IMR-90 (cell line): ENCODE measurements around the gene GXYLT2. TPM values are rescaled to one million over a fixed set of nuclear protein-coding genes. Genes with fewer than 3 reads are reported as not detected.

Experiments used
- ATAC-seq: fragments of 200-7000 bp; cut with Tn5 transposase; 2 replicates; pipeline ENCODE4 v1.9.1; 2020; ENCODE audit warnings: low read depth, mild to moderate bottlenecking, moderate library complexity
- BruUV-seq: library from RNA; stranded (reverse); fragments of 400-500 nt; replicated peaks from 2 replicates; lab custom pipeline; 2021; lab: Mats Ljungman, UMichigan
- CTCF ChIA-PET: fragments of 300-600 bp; formaldehyde crosslinking; extraction: SDS; loops from one replicate; lab custom pipeline; 2021; ENCODE audit warnings: antibody characterized with exemption; lab: Yijun Ruan, JAX
- POLR2A ChIA-PET: fragments of 300-600 bp; sonication (Branson Sonifier 250); formaldehyde crosslinking; loops from one replicate; lab custom pipeline; 2022; ENCODE audit warnings: antibody characterized with exemption; ENCODE audit not compliant: unreplicated experiment; lab: Charles Lee
- DNase-seq: peaks from one replicate; pipeline ENCODE4 v3.0.0; 2013
- H2AFZ ChIP-seq: replicated peaks from 2 replicates; pipeline ENCODE3; 2013; ENCODE audit warnings: low read length, mild to moderate bottlenecking; ENCODE audit not compliant: poor library complexity
- H2AK5ac ChIP-seq: 2 replicates; pipeline ENCODE4 v1.6.1; 2013; ENCODE audit warnings: low read depth, low read length, inconsistent platforms
- H2AK9ac ChIP-seq: replicated peaks from 2 replicates; pipeline ENCODE3; 2013; ENCODE audit warnings: mild to moderate bottlenecking, low read depth, low read length, moderate library complexity; ENCODE audit not compliant: poor library complexity
- H2BK120ac ChIP-seq: 2 replicates; pipeline ENCODE4 v1.6.1; 2013; ENCODE audit warnings: low read depth, low read length, inconsistent platforms
- H2BK15ac ChIP-seq: 3 replicates; pipeline ENCODE4 v1.6.1; 2013; ENCODE audit warnings: low read depth, low read length, inconsistent platforms
- H2BK20ac ChIP-seq: 2 replicates; pipeline ENCODE4 v1.6.1; 2013; ENCODE audit warnings: low read depth, mild to moderate bottlenecking, inconsistent platforms, low read length, moderate library complexity
- H2BK5ac ChIP-seq: 2 replicates; pipeline ENCODE4 v1.6.1; 2013; ENCODE audit warnings: mild to moderate bottlenecking, low read depth, low read length, inconsistent platforms; ENCODE audit not compliant: poor library complexity, severe bottlenecking
- H3K14ac ChIP-seq: replicated peaks from 2 replicates; pipeline ENCODE4 v1.6.1; 2013; ENCODE audit warnings: low read depth, low read length, inconsistent platforms
- H3K18ac ChIP-seq: 2 replicates; pipeline ENCODE4 v1.6.1; 2013; ENCODE audit warnings: low read depth, low read length, control low read depth
- H3K23ac ChIP-seq: 2 replicates; pipeline ENCODE4 v1.6.1; 2013; ENCODE audit warnings: low read depth, low read length, inconsistent platforms
- H3K27ac ChIP-seq: 2 replicates; pipeline ENCODE4 v1.5.1; 2013; ENCODE audit warnings: mild to moderate bottlenecking, control low read depth, low read length; ENCODE audit not compliant: insufficient read depth
- H3K27me3 ChIP-seq: 2 replicates; pipeline ENCODE4 v1.6.1; 2013; ENCODE audit warnings: low read length; ENCODE audit not compliant: control insufficient read depth, insufficient read depth
- H3K36me3 ChIP-seq: 2 replicates; pipeline ENCODE4 v1.6.1; 2013; ENCODE audit warnings: low read length, mixed read lengths; ENCODE audit not compliant: control insufficient read depth, insufficient read depth
- H3K4ac ChIP-seq: 2 replicates; pipeline ENCODE4 v1.6.1; 2013; ENCODE audit warnings: low read depth, low read length, inconsistent platforms
- H3K4me1 ChIP-seq: 2 replicates; pipeline ENCODE4 v1.6.1; 2013; ENCODE audit warnings: low read length, mixed read lengths; ENCODE audit not compliant: control insufficient read depth, insufficient read depth
- H3K4me2 ChIP-seq: 2 replicates; pipeline ENCODE4 v1.6.1; 2013; ENCODE audit warnings: low read depth, mild to moderate bottlenecking, control low read depth, low read length, moderate library complexity
- H3K4me3 ChIP-seq: 2 replicates; pipeline ENCODE4 v1.5.1; 2013; ENCODE audit warnings: low read depth, mild to moderate bottlenecking, control low read depth, low read length, moderate library complexity; ENCODE audit not compliant: insufficient read depth
- H3K56ac ChIP-seq: 2 replicates; pipeline ENCODE4 v1.6.1; 2013; ENCODE audit warnings: low read length, inconsistent platforms; ENCODE audit not compliant: insufficient read depth; ENCODE audit errors: extremely low read depth
- H3K79me1 ChIP-seq, 2 experiments: 2 replicates each; pipeline ENCODE4 v1.6.1; 2013; ENCODE audit warnings: low read length in 2 of 2, inconsistent platforms in 1 of 2, low read depth in 1 of 2
- H3K9ac ChIP-seq: 2 replicates; pipeline ENCODE4 v1.6.1; 2013; ENCODE audit warnings: low read depth, low read length, control low read depth
- H3K9me1 ChIP-seq: 2 replicates; pipeline ENCODE4 v1.6.1; 2013; ENCODE audit warnings: low read length, inconsistent platforms; ENCODE audit not compliant: insufficient read depth
- H3K9me3 ChIP-seq: 2 replicates; pipeline ENCODE4 v1.6.1; 2013; ENCODE audit warnings: low read length; ENCODE audit not compliant: control insufficient read depth, insufficient read depth
- H4K20me1 ChIP-seq: 2 replicates; pipeline ENCODE4 v1.6.1; 2013; ENCODE audit warnings: low read length, inconsistent platforms; ENCODE audit not compliant: insufficient read depth
- H4K5ac ChIP-seq: 2 replicates; pipeline ENCODE4 v1.6.1; 2013; ENCODE audit warnings: mild to moderate bottlenecking, low read depth, low read length, control low read depth
- H4K8ac ChIP-seq, 2 experiments: 2 replicates each; pipeline ENCODE4 v1.6.1; 2013; ENCODE audit warnings: low read depth in 2 of 2, low read length in 2 of 2, control low read depth in 1 of 2, inconsistent platforms in 1 of 2
- H4K91ac ChIP-seq: 2 replicates; pipeline ENCODE4 v1.6.1; 2013; ENCODE audit warnings: low read depth, low read length, inconsistent platforms; ENCODE audit not compliant: insufficient read depth
- BHLHE40 ChIP-seq: fragments of 150-350 bp; IDR thresholded peaks from 2 replicates; pipeline ENCODE4 v1.6.1; 2016; ENCODE audit warnings: mild to moderate bottlenecking, low read depth, low read length
- CEBPB ChIP-seq: IDR thresholded peaks from 2 replicates; pipeline ENCODE4 v1.6.1; 2012; ENCODE audit warnings: low read depth, low read length, improper control_type of control experiment
- CHD1 ChIP-seq: IDR thresholded peaks from 2 replicates; pipeline ENCODE4 v1.6.1; 2012; ENCODE audit warnings: low read depth, low read length, improper control_type of control experiment
- FOS ChIP-seq: fragments of 150-350 bp; IDR thresholded peaks from 2 replicates; pipeline ENCODE4 v1.6.1; 2016; ENCODE audit warnings: low read depth, low read length
- MAFK ChIP-seq: IDR thresholded peaks from 2 replicates; pipeline ENCODE4 v1.6.1; 2012; ENCODE audit warnings: low read depth, low read length, improper control_type of control experiment
- MAZ ChIP-seq: IDR thresholded peaks from 2 replicates; pipeline ENCODE4 v1.6.1; 2012; ENCODE audit warnings: low read depth, mild to moderate bottlenecking, low read length, improper control_type of control experiment, moderate library complexity, borderline replicate concordance
- MXI1 ChIP-seq: IDR thresholded peaks from 2 replicates; pipeline ENCODE4 v1.6.1; 2012; ENCODE audit warnings: low read depth, mild to moderate bottlenecking, low read length, moderate library complexity, borderline replicate concordance
- NFE2L2 ChIP-seq: fragments of 150-350 bp; IDR thresholded peaks from 2 replicates; pipeline ENCODE4 v1.6.1; 2016; ENCODE audit warnings: low read depth, mild to moderate bottlenecking, low read length
- POLR2A ChIP-seq: IDR thresholded peaks from 2 replicates; pipeline ENCODE4 v1.6.1; 2012; ENCODE audit warnings: mild to moderate bottlenecking, low read depth, low read length
- RAD21 ChIP-seq: IDR thresholded peaks from 2 replicates; pipeline ENCODE4 v1.6.1; 2012; ENCODE audit warnings: low read length, improper control_type of control experiment
- RCOR1 ChIP-seq: IDR thresholded peaks from 2 replicates; pipeline ENCODE4 v1.6.1; 2012; ENCODE audit warnings: mild to moderate bottlenecking, low read length, improper control_type of control experiment; ENCODE audit not compliant: insufficient replicate concordance
- RFX5 ChIP-seq: IDR thresholded peaks from 2 replicates; pipeline ENCODE4 v1.8.0; 2012; ENCODE audit warnings: low read depth, mild to moderate bottlenecking, low read length, moderate library complexity
- WGBS, 2 experiments: methylation state at CpG; one replicate each; pipeline versions ENCODE4 v1.1.5 to v1.1.7; 2013; ENCODE audit warnings: missing lambda C conversion rate in 2 of 2; ENCODE audit not compliant: insufficient read length in 1 of 2; ENCODE audit errors: extremely low coverage in 2 of 2; 5-methylcytosine and 5-hydroxymethylcytosine counted together
- dilution Hi-C: fragments of 300-500 bp; cut with HindIII; formaldehyde crosslinking; loops from one replicate; pipeline ENCODE4 v1.14.3; 2018; ENCODE audit warnings: low sequenced_read_pairs; ENCODE audit not compliant: unreplicated experiment
- in situ Hi-C: fragments of 300-500 bp; cut with MboI; formaldehyde crosslinking; loops from 3 replicates; pipeline ENCODE4 v1.14.3; 2019; ENCODE audit warnings: low sequenced_read_pairs, inconsistent platforms, mixed read lengths
- intact Hi-C: fragments of 100-400 bp; cut with micrococcal nuclease; formaldehyde crosslinking; loops from 2 replicates; pipeline ENCODE4 v1.10.0; 2022
- polyA plus RNA-seq, 3 experiments: library from polyadenylated mRNA; depleted of rRNA; stranded (reverse); fragments of >200 nt; gene quantifications; 2 replicates each; pipeline ENCODE4 v1.2.3, GENCODE V29; 2012; ENCODE audit warnings: low replicate concordance in 1 of 3
- total RNA-seq: library from RNA; depleted of rRNA; stranded (reverse); fragments of >200 nt; gene quantifications from 2 replicates; pipeline ENCODE4 v1.2.3, GENCODE V29; 2012
- TF ChIP-seq, protein P1 (sequence below): conservative IDR thresholded peaks from 2 replicates; pipeline ENCODE4 v1.5.1; 2012; ENCODE audit warnings: mild to moderate bottlenecking, low read depth, low read length, improper control_type of control experiment
- TF ChIP-seq, protein P2 (sequence below): fragments of 150-350 bp; IDR thresholded peaks from 2 replicates; pipeline ENCODE4 v1.6.1; 2017; ENCODE audit warnings: mild to moderate bottlenecking, antibody characterized with exemption, low read length, low read depth

GXYLT2 gene
- total and polyA plus RNA-seq, 2 of the 4 experiments (the other 2 are of a cell fraction): 5.7 to 11.1 TPM

DNA sequence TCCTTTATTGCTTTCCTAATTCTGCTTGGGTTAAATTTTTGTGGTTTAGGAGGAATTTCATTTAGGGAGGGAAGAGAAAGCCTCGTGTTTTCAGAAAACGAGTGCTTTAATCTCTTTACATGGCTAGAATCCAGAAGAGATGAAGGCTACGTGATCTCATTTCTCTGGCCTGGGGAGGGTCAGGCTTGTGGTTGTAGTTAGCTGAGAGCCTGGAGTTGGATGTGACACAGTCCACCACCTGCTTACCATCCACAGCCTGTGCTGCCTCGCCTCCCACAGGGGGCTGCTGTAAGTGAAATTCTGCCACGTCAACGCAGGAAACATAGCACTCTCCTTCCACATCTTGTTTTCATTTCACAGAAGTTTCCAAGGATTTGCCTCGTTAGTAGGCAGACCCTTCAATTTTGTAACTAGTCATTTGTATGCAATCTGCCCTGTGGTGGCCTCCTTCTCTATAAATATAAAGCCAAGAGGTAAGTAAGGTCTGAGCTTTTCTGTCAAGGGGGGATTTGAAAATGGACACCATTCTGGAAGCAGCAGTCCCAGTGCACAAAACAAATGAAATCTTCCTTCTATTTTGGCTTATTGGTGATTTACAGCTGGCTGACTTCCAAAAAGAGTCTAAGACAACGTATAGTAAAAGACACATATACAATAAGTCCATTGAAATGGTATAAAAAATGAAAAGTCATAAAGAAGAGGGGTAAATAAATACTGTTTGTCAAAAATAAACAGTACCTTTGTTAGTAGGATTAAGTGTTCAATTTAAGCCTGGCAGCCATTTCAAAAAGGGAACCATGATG, 3.4 kb downstream of the GXYLT2 start:
- no peak overlapping the region for H3K4me3 ChIP-seq
- ATAC-seq (peak; percentile 70), DNase-seq (peak; percentile 100)
- H3K36me3 ChIP-seq: peaks cover 1% of the 10 kb centered on the region; the same call in 1 of the 2 replicates
- intact Hi-C loops (loop anchor here (1.0 to 2.0 kb wide), 2 partner anchors 42 to 47 kb away; partner anchors contain the start of gene SHQ1), dilution Hi-C loops (no loop called here), in situ Hi-C loops (no loop called here)
- H3K79me1 ChIP-seq: peaks cover 0 to 29% of the 10 kb centered on the region in 2 experiments; a peak in 3 of 4 replicates
- peak overlapping the region; percentile 18 for H2BK20ac ChIP-seq
- H3K4ac ChIP-seq: peak overlapping the region; percentile 57; the same call in 1 of the 2 replicates
- H3K27ac ChIP-seq: peak overlapping the region; percentile 50
- H2AFZ ChIP-seq: peak overlapping the region; percentile 11
- H3K9me3 ChIP-seq: no peaks in the 10 kb centered on the region
- H2AK9ac ChIP-seq: peak overlapping the region; percentile 12
- peaks cover 18% of the 10 kb centered on the region for H3K4me1 ChIP-seq
- peak overlapping the region; percentile 36; the same call in 1 of the 2 replicates for H3K14ac ChIP-seq
- H3K4me2 ChIP-seq: peak overlapping the region; percentile 53
- ChIA-PET POLR2A (no interaction called here), CTCF (no interaction called here)
- H4K5ac ChIP-seq: no peak overlapping the region
- 0 out of 2 replicates have a peak overlapping the region, but pooled peaks have one; percentile 0 for H2AK5ac ChIP-seq
- peak overlapping the region; percentile 7; the same call in 1 of the 2 replicates for H4K91ac ChIP-seq
- WGBS, 2 experiments: no CpG with 5 or more reads among the region's 8 CpGs
- H3K23ac ChIP-seq: peak overlapping the region; percentile 36; the same call in 1 of the 2 replicates
- H4K8ac ChIP-seq: peak overlapping the region in 1 of 2 experiments; percentile 80; a peak in 2 of 4 replicates
- H2BK5ac ChIP-seq: peak overlapping the region; percentile 82
- peak overlapping the region; percentile 26; the same call in 1 of the 2 replicates for H3K56ac ChIP-seq
- peaks cover 8% of the 10 kb centered on the region for H3K9me1 ChIP-seq
- BruUV-seq: no TSS peak
- peaks cover 8% of the 10 kb centered on the region; the same call in 1 of the 2 replicates for H4K20me1 ChIP-seq
- H2BK15ac ChIP-seq: peak overlapping the region; percentile 1; the same call in 1 of the 3 replicates
- H3K9ac ChIP-seq: no peak overlapping the region
- H2BK120ac ChIP-seq: peak overlapping the region; percentile 21; the same call in 1 of the 2 replicates
- H3K18ac ChIP-seq: peak overlapping the region; percentile 25
- no peaks in the 10 kb centered on the region for H3K27me3 ChIP-seq
- TF ChIP-seq RCOR1 (peak; percentile 96), MAFK (peak; percentile 39; the same call in 1 of the 2 replicates), MAZ (peak; percentile 81; the same call in 1 of the 2 replicates), BHLHE40 (peak; percentile 55; the same call in 1 of the 2 replicates), RFX5 (no peak), CEBPB (peak; percentile 25; the same call in 1 of the 2 replicates), POLR2A (no peak), MXI1 (peak; percentile 70; the same call in 1 of the 2 replicates), CHD1 (no peak), RAD21 (peak; percentile 30; the same call in 1 of the 2 replicates), FOS (no peak), NFE2L2 (0 out of 2 replicates have a peak, but pooled peaks have one; percentile 17)
- TF ChIP-seq, protein P1, sequence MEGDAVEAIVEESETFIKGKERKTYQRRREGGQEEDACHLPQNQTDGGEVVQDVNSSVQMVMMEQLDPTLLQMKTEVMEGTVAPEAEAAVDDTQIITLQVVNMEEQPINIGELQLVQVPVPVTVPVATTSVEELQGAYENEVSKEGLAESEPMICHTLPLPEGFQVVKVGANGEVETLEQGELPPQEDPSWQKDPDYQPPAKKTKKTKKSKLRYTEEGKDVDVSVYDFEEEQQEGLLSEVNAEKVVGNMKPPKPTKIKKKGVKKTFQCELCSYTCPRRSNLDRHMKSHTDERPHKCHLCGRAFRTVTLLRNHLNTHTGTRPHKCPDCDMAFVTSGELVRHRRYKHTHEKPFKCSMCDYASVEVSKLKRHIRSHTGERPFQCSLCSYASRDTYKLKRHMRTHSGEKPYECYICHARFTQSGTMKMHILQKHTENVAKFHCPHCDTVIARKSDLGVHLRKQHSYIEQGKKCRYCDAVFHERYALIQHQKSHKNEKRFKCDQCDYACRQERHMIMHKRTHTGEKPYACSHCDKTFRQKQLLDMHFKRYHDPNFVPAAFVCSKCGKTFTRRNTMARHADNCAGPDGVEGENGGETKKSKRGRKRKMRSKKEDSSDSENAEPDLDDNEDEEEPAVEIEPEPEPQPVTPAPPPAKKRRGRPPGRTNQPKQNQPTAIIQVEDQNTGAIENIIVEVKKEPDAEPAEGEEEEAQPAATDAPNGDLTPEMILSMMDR: peak; percentile 38
- TF ChIP-seq, protein P2, sequence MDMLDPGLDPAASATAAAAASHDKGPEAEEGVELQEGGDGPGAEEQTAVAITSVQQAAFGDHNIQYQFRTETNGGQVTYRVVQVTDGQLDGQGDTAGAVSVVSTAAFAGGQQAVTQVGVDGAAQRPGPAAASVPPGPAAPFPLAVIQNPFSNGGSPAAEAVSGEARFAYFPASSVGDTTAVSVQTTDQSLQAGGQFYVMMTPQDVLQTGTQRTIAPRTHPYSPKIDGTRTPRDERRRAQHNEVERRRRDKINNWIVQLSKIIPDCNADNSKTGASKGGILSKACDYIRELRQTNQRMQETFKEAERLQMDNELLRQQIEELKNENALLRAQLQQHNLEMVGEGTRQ: no peak
